B cell (primary cell): ENCODE measurements around the gene RNASEH2C. TPM values are rescaled to one million over a fixed set of nuclear protein-coding genes. Genes with fewer than 3 reads are reported as not detected.

ENCODE experiments used
- ATAC-seq: fragments of 200-7000 bp; cut with Tn5 transposase; one replicate; pipeline ENCODE4 v1.10.0; 2021; ENCODE audit warnings: low read depth, mild to moderate bottlenecking, moderate number of reproducible peaks, moderate library complexity
- CTCF ChIA-PET: fragments of 350-600 bp; sonication (Branson Sonifier 250); formaldehyde crosslinking; loops from one replicate; lab custom pipeline; 2021; ENCODE audit warnings: antibody characterized with exemption, inconsistent platforms; lab: Charles Lee
- POLR2A ChIA-PET: fragments of 350-600 bp; sonication (Branson Sonifier 250); formaldehyde crosslinking; loops from one replicate; lab custom pipeline; 2021; ENCODE audit warnings: antibody characterized with exemption; lab: Charles Lee
- DNase-seq: peaks from one replicate; pipeline ENCODE4 v3.0.0; 2013
- H2AFZ ChIP-seq: 2 replicates; pipeline ENCODE4 v1.6.1; 2012; ENCODE audit warnings: mild to moderate bottlenecking, low read depth, low read length; ENCODE audit not compliant: insufficient read depth, poor library complexity, severe bottlenecking
- H3K27ac ChIP-seq, 2 donors: 1 replicate in 1 of 2; 2 replicates in 1 of 2; pipeline ENCODE4 v1.5.1; 2012 to 2013; ENCODE audit warnings: low read length in 2 of 2, mild to moderate bottlenecking in 2 of 2, moderate library complexity in 1 of 2
- H3K27me3 ChIP-seq, 4 experiments: fragments of 200-600 bp in 1 of 4; sonication (generic) in 1 of 4; replicated peaks in 1 of 4; 1 replicate in 2 of 4; 2 replicates in 2 of 4; pipeline versions ENCODE4 v1.6.1 to v1.7.0; 2013 to 2016; ENCODE audit warnings: low read length in 3 of 4, mild to moderate bottlenecking in 2 of 4, mixed read lengths in 1 of 4, moderate library complexity in 1 of 4; ENCODE audit not compliant: insufficient read depth in 4 of 4, control insufficient read depth in 3 of 4; ENCODE audit errors: control extremely low read depth in 1 of 4
- H3K36me3 ChIP-seq, 2 experiments: replicated peaks in 1 of 2; 1 replicate in 1 of 2; 2 replicates in 1 of 2; pipeline versions ENCODE4 v1.6.1 to v1.7.1; 2013; ENCODE audit warnings: low read length in 1 of 2; ENCODE audit not compliant: insufficient read depth in 2 of 2, control insufficient read depth in 1 of 2; ENCODE audit errors: control extremely low read depth in 1 of 2, extremely low read depth in 1 of 2
- H3K4me1 ChIP-seq, 2 donors: fragments of 200-600 bp in 1 of 2; sonication (generic) in 1 of 2; 1 replicate in 1 of 2; 2 replicates in 1 of 2; pipeline versions ENCODE4 v1.5.1 to v1.6.1; 2013 to 2017; ENCODE audit warnings: low read length in 2 of 2; ENCODE audit not compliant: control insufficient read depth in 2 of 2, insufficient read depth in 2 of 2
- H3K4me2 ChIP-seq: replicated peaks from 2 replicates; pipeline ENCODE3; 2012; ENCODE audit warnings: mild to moderate bottlenecking, low read depth, low read length; ENCODE audit not compliant: poor library complexity, severe bottlenecking
- H3K4me3 ChIP-seq, 5 experiments: fragments of 200-600 bp in 1 of 5; sonication (generic) in 1 of 5; 1 replicate in 3 of 5; 2 replicates in 2 of 5; pipeline versions ENCODE4 v1.5.1 to v1.7.0; 2011 to 2016; ENCODE audit warnings: low read length in 4 of 5, mild to moderate bottlenecking in 4 of 5, low read depth in 2 of 5, control low read depth in 1 of 5, moderate library complexity in 1 of 5; ENCODE audit not compliant: insufficient read depth in 1 of 5; ENCODE audit errors: control extremely low read depth in 1 of 5, extremely low read depth in 1 of 5
- H3K79me2 ChIP-seq: fragments of 200-600 bp; sonication (generic); one replicate; pipeline ENCODE4 v1.6.0; 2016; ENCODE audit warnings: low read length; ENCODE audit not compliant: control insufficient read depth, insufficient read depth
- H3K9ac ChIP-seq: fragments of 200-600 bp; sonication (generic); 2 replicates; pipeline ENCODE4 v1.6.1; 2017; ENCODE audit warnings: mild to moderate bottlenecking, low read length, moderate library complexity
- H3K9me3 ChIP-seq, 3 donors: one replicate each; pipeline versions ENCODE4 v1.6.1 to v1.7.1; 2013; ENCODE audit warnings: low read length in 2 of 3; ENCODE audit not compliant: control insufficient read depth in 2 of 3, insufficient read depth in 1 of 3; ENCODE audit errors: control extremely low read depth in 1 of 3
- H4K20me1 ChIP-seq: 2 replicates; pipeline ENCODE4 v1.6.0; 2012; ENCODE audit warnings: mild to moderate bottlenecking, low read length; ENCODE audit not compliant: insufficient read depth, control insufficient read depth, poor library complexity, severe bottlenecking
- H3K27ac Mint-ChIP-seq: one replicate; pipeline ENCODE4 v1.8.0; 2021; ENCODE audit warnings: mixed read lengths
- H3K27me3 Mint-ChIP-seq: one replicate; pipeline ENCODE4 v1.8.0; 2021; ENCODE audit warnings: mixed read lengths
- H3K4me1 Mint-ChIP-seq: one replicate; pipeline ENCODE4 v1.8.0; 2021; ENCODE audit warnings: mixed read lengths
- H3K4me3 Mint-ChIP-seq: one replicate; pipeline ENCODE4 v1.8.0; 2021; ENCODE audit warnings: mixed read lengths
- H3K9me3 Mint-ChIP-seq: one replicate; pipeline ENCODE4 v1.8.0; 2022; ENCODE audit warnings: mixed read lengths; ENCODE audit not compliant: insufficient read depth
- CTCF ChIP-seq: fragments of 200-600 bp; IDR thresholded peaks from one replicate; pipeline ENCODE4 v1.8.0; 2022; ENCODE audit warnings: antibody characterized with exemption, mild to moderate bottlenecking
- EZH2 ChIP-seq: IDR thresholded peaks from 2 replicates; pipeline ENCODE4 v1.6.1; 2012; ENCODE audit warnings: borderline replicate concordance, low read depth, mild to moderate bottlenecking, moderate library complexity, low read length; ENCODE audit not compliant: insufficient read depth, poor library complexity, severe bottlenecking
- WGBS: methylation state at CpG from one replicate; pipeline ENCODE4 v1.1.5; 2013; ENCODE audit warnings: missing lambda C conversion rate; ENCODE audit not compliant: insufficient coverage; 5-methylcytosine and 5-hydroxymethylcytosine counted together
- intact Hi-C: fragments of 100-400 bp; cut with micrococcal nuclease; formaldehyde crosslinking; loops from one replicate; pipeline ENCODE4 v1.10.0; 2022
- polyA plus RNA-seq: library from polyadenylated mRNA; depleted of rRNA; stranded (reverse); fragments of >200 nt; gene quantifications from 2 replicates; pipeline ENCODE4 v1.2.3, GENCODE V29; 2012
- total RNA-seq, 2 donors: library from RNA; stranded (reverse); fragments of 120-200 nt in 1 of 2; gene quantifications; 1 replicate in 1 of 2; 2 replicates in 1 of 2; pipeline versions ENCODE4 v1.2.3 to v1.2.4, GENCODE V29; 2013 to 2022

Gene RNASEH2C
- total and polyA plus RNA-seq, 2 donors (not counting 1 experiment from before 2014, with no cell fraction given): 75.3 to 95.0 TPM

GRCh38 chr11:65699306-65699705 lies 21.3 kb downstream of the RNASEH2C start:
- H3K4me1 ChIP-seq: peaks cover 5 to 7% of the 10 kb centered on the region in 2 donors
- no peak overlapping the region for H3K27ac Mint-ChIP-seq

GRCh38 chr11:65698205-65698604 lies 22.4 kb downstream of the RNASEH2C start:
- no peaks in the 10 kb centered on the region for H3K36me3 ChIP-seq
- no peak for ATAC-seq
- Mint-ChIP-seq H3K4me3 (no peak overlapping the region), H3K4me1 (peaks cover 9% of the 10 kb centered on the region), H3K9me3 (no peaks in the 10 kb centered on the region), H3K27me3 (peaks cover 3% of the 10 kb centered on the region), H3K27ac (no peak overlapping the region)
- no peak overlapping the region for H3K4me2 ChIP-seq
- no peaks in the 10 kb centered on the region for H3K9me3 ChIP-seq
- POLR2A ChIA-PET: no interaction called here
- H3K27ac ChIP-seq: no peak overlapping the region
- no peak overlapping the region for H3K9ac ChIP-seq
- no peaks in the 10 kb centered on the region for H3K79me2 ChIP-seq
- CTCF ChIA-PET: no interaction called here
- WGBS: 79% methylated on average over 8 of the region's 8 CpGs
- H3K27me3 ChIP-seq: no peaks in the 10 kb centered on the region
- no peak for DNase-seq
- TF ChIP-seq EZH2 (no peak), CTCF (no peak)
- no peak overlapping the region for H3K4me3 ChIP-seq
- no peaks in the 10 kb centered on the region for H4K20me1 ChIP-seq
- intact Hi-C loops: no loop called here
- no peak overlapping the region for H2AFZ ChIP-seq
- H3K4me1 ChIP-seq: peaks cover 5 to 7% of the 10 kb centered on the region in 2 donors

More at GRCh38 chr11:65699306-65699705, 21.3 kb downstream of the RNASEH2C start:
- Mint-ChIP-seq H3K4me1 (peaks cover 9% of the 10 kb centered on the region), H3K4me3 (no peak overlapping the region), H3K27me3 (peaks cover 3% of the 10 kb centered on the region), H3K9me3 (no peaks in the 10 kb centered on the region)
- ATAC-seq (no peak), DNase-seq (no peak)
- TF ChIP-seq EZH2: no peak
- no peak for TF ChIP-seq CTCF
- Histone ChIP-seq H3K79me2 (no peaks in the 10 kb centered on the region), H4K20me1 (no peaks in the 10 kb centered on the region), H3K4me3 (no peak overlapping the region), H3K9me3 (no peaks in the 10 kb centered on the region), H3K27me3 (no peaks in the 10 kb centered on the region), H3K4me2 (no peak overlapping the region), H3K27ac (no peak overlapping the region), H3K9ac (no peak overlapping the region), H3K36me3 (no peaks in the 10 kb centered on the region), H2AFZ (no peak overlapping the region)
- ChIA-PET POLR2A (no interaction called here), CTCF (no interaction called here)
- 86% methylated on average over 7 of the region's 7 CpGs for WGBS
- intact Hi-C loops: no loop called here
